HL-60 (cell line): ENCODE data around the gene SCUBE2.

Source experiments
- DNase-seq, 2 experiments: peaks; one replicate each; pipeline ENCODE4 v3.0.0-alpha.2; 2010 to 2020; ENCODE audit warnings: low read depth in 1 of 2, low spot score in 1 of 2
- H3K27ac ChIP-seq: fragments of 250-450 bp; sonication (Bioruptor Pico); replicated peaks from 2 replicates; pipeline ENCODE4 v1.5.1; 2020; ENCODE audit warnings: mild to moderate bottlenecking, moderate library complexity
- H3K27me3 ChIP-seq: fragments of 250-450 bp; sonication (Bioruptor Pico); 2 replicates; pipeline ENCODE4 v1.5.1; 2021; ENCODE audit warnings: mild to moderate bottlenecking, moderate library complexity; ENCODE audit not compliant: insufficient read depth, poor library complexity, severe bottlenecking
- H3K4me3 ChIP-seq: replicated peaks from 2 replicates; pipeline ENCODE4 v1.5.1; 2011; ENCODE audit warnings: mild to moderate bottlenecking, control low read depth, low read length; ENCODE audit not compliant: insufficient read depth
- GABPA ChIP-seq: IDR thresholded peaks from 2 replicates; pipeline ENCODE4 v1.6.1; 2012; ENCODE audit warnings: low read depth
- POLR2AphosphoS5 ChIP-seq: IDR thresholded peaks from 2 replicates; pipeline ENCODE4 v1.6.1; 2012; ENCODE audit warnings: low read depth
- SPI1 ChIP-seq: IDR thresholded peaks from 2 replicates; pipeline ENCODE4 v1.6.1; 2012; ENCODE audit warnings: low read depth, mild to moderate bottlenecking, borderline replicate concordance
- TF ChIP-seq, protein P1 (sequence below): IDR thresholded peaks from one replicate; pipeline ENCODE4 v1.5.1; 2011; ENCODE audit warnings: low read length, control low read depth, inconsistent platforms; ENCODE audit not compliant: insufficient read depth
- TF ChIP-seq, protein P2 (sequence below): IDR thresholded peaks from 2 replicates; pipeline ENCODE4 v1.6.1; 2012; ENCODE audit warnings: low read depth; ENCODE audit not compliant: insufficient replicate concordance

Gene SCUBE2

DNA sequence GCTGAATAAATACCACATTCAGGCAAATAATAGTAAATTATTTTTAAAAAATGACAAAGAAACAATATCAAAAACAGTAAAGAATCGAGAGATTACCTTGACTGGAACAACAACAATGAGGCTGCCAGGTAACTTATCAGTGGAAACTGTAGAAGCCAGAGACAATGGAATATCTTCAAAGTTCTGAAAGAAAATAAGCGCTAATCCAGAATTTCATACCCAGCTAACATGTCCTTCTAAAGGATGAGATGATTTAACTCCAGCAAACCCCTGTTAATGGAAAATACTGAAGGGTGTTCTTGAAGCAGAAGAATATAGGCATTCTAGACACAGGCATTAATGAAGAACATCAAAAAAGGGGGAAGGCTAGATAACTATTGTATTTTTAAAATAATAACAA is 20.7 kb upstream of the SCUBE2 start:
- DNase-seq: no peak
- H3K27ac ChIP-seq: no peak overlapping the region
- no peak overlapping the region for H3K4me3 ChIP-seq
- TF ChIP-seq, protein P1, sequence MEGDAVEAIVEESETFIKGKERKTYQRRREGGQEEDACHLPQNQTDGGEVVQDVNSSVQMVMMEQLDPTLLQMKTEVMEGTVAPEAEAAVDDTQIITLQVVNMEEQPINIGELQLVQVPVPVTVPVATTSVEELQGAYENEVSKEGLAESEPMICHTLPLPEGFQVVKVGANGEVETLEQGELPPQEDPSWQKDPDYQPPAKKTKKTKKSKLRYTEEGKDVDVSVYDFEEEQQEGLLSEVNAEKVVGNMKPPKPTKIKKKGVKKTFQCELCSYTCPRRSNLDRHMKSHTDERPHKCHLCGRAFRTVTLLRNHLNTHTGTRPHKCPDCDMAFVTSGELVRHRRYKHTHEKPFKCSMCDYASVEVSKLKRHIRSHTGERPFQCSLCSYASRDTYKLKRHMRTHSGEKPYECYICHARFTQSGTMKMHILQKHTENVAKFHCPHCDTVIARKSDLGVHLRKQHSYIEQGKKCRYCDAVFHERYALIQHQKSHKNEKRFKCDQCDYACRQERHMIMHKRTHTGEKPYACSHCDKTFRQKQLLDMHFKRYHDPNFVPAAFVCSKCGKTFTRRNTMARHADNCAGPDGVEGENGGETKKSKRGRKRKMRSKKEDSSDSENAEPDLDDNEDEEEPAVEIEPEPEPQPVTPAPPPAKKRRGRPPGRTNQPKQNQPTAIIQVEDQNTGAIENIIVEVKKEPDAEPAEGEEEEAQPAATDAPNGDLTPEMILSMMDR: no peak
- TF ChIP-seq SPI1 (no peak), GABPA (no peak), POLR2AphosphoS5 (no peak)
- TF ChIP-seq, protein P2, sequence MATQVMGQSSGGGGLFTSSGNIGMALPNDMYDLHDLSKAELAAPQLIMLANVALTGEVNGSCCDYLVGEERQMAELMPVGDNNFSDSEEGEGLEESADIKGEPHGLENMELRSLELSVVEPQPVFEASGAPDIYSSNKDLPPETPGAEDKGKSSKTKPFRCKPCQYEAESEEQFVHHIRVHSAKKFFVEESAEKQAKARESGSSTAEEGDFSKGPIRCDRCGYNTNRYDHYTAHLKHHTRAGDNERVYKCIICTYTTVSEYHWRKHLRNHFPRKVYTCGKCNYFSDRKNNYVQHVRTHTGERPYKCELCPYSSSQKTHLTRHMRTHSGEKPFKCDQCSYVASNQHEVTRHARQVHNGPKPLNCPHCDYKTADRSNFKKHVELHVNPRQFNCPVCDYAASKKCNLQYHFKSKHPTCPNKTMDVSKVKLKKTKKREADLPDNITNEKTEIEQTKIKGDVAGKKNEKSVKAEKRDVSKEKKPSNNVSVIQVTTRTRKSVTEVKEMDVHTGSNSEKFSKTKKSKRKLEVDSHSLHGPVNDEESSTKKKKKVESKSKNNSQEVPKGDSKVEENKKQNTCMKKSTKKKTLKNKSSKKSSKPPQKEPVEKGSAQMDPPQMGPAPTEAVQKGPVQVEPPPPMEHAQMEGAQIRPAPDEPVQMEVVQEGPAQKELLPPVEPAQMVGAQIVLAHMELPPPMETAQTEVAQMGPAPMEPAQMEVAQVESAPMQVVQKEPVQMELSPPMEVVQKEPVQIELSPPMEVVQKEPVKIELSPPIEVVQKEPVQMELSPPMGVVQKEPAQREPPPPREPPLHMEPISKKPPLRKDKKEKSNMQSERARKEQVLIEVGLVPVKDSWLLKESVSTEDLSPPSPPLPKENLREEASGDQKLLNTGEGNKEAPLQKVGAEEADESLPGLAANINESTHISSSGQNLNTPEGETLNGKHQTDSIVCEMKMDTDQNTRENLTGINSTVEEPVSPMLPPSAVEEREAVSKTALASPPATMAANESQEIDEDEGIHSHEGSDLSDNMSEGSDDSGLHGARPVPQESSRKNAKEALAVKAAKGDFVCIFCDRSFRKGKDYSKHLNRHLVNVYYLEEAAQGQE: no peak
- no peaks in the 10 kb centered on the region for H3K27me3 ChIP-seq

DNA sequence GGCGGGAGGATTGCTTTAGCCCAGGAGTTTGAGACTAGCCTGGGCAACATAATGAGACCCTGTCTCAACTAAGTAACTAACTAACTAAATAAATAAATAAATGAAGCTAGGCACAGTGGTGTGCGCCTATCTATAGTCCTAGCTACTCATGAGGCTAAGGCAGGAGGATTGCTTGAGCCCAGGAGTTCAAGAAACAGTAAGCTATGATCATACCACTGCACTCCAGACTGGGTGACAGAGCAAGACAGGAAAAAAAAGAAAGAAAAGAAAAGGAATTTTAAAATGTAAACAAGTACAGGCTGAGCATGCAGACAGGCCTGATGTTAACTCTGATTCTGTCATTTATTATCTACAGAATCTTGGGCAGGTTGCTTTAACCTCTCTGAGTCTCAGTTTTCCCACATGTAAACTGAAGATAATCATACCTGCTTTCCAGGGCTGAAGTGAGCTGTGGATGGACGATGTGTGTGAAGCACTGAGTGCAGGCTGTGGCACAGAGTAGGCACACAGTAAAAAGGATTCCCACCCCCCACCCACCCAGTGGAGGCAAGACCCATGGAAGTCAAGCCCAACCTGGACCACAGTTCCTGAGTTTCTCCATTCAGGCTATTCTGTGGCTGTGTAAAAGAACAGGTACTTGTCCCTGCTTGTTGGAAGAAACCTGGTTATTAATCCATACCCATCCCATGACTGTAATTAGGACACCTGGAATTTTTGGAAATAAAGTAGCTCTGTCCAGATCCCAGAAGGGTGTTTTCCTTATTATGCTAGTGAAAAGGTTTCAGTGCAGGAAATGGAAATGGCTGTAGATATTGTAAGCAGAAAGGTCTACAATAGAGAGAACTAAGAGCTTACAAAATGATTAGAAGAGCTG is 18.7 kb upstream of the SCUBE2 start:
- TF ChIP-seq, protein P1: no peak
- no peak for TF ChIP-seq POLR2AphosphoS5
- TF ChIP-seq, protein P2: no peak
- TF ChIP-seq SPI1: no peak
- no peak for TF ChIP-seq GABPA
- Histone ChIP-seq H3K4me3 (no peak overlapping the region), H3K27ac (no peak overlapping the region), H3K27me3 (no peaks in the 10 kb centered on the region)
- DNase-seq: no peak

GRCh38 chr11:9104580-9104979 is 13.2 kb upstream of the SCUBE2 start:
- H3K27me3 ChIP-seq: no peaks in the 10 kb centered on the region
- no peak overlapping the region for H3K4me3 ChIP-seq
- DNase-seq: no peak
- TF ChIP-seq, protein P1: no peak
- TF ChIP-seq GABPA (no peak), SPI1 (no peak), POLR2AphosphoS5 (no peak)
- TF ChIP-seq, protein P2: no peak
- H3K27ac ChIP-seq: no peak overlapping the region
